Activated CD8-positive, alpha-beta T cell treated with anti-CD3 and anti-CD28 coated beads, Interleukin-2, amount 10 ng/mL, durations not matched to agents 7 days and 5 days (primary cell): ENCODE results near the gene CIZ1. TPM values are rescaled to one million over a fixed set of nuclear protein-coding genes. Genes with fewer than 3 reads are reported as not detected.
"Not testable (repeated sequence)": the region's sequence is repeated elsewhere in the genome, so short reads cannot be mapped to it uniquely, and the experiment has no call there.

Source experiments
- ATAC-seq: fragments of 150-1000 bp; cut with Tn5 transposase; one replicate; pipeline ENCODE4 v1.10.0; 2021; ENCODE audit warnings: moderate library complexity
- CTCF ChIA-PET: fragments of 350-600 bp; sonication (Branson Sonifier 250); formaldehyde crosslinking; loops from one replicate; lab custom pipeline; 2021; ENCODE audit warnings: antibody characterized with exemption; lab: Charles Lee
- POLR2A ChIA-PET: fragments of 350-600 bp; sonication (Branson Sonifier 250); formaldehyde crosslinking; loops from one replicate; lab custom pipeline; 2021; ENCODE audit warnings: antibody characterized with exemption; lab: Charles Lee
- DNase-seq: peaks from one replicate; pipeline ENCODE4 v3.0.0-alpha.2; 2020
- H3K27ac Mint-ChIP-seq: one replicate; pipeline ENCODE4 v1.8.0; 2021; ENCODE audit warnings: mild to moderate bottlenecking, mixed read lengths
- H3K27me3 Mint-ChIP-seq: one replicate; pipeline ENCODE4 v1.8.0; 2021; ENCODE audit warnings: low read depth, mixed read lengths
- H3K36me3 Mint-ChIP-seq: one replicate; pipeline ENCODE4 v1.8.0; 2021; ENCODE audit warnings: low read depth, mixed read lengths
- H3K4me1 Mint-ChIP-seq: one replicate; pipeline ENCODE4 v1.8.0; 2021; ENCODE audit warnings: low read depth, mixed read lengths
- H3K4me3 Mint-ChIP-seq: one replicate; pipeline ENCODE4 v1.8.0; 2021; ENCODE audit warnings: mild to moderate bottlenecking, mixed read lengths
- H3K9me3 Mint-ChIP-seq: one replicate; pipeline ENCODE4 v1.8.0; 2022; ENCODE audit warnings: mixed read lengths; ENCODE audit not compliant: insufficient read depth
- total RNA-seq, 2 experiments: library from RNA; stranded (reverse); gene quantifications; one replicate each; pipeline ENCODE4 v1.2.3, GENCODE V29; 2021

Gene CIZ1
- 100 to 1,000 TPM; 121 to 127 TPM for total RNA-seq

GRCh38 chr9:128191406-128192046 lies at the start of gene CIZ1:
Gene CIZ1 (minus strand): TSS chr9:128191572. CDS start chr9:128190857, 715 bp downstream.
- Mint-ChIP-seq H3K27ac (peak within 1 kb of the TSS; percentile 92), H3K4me1 (peaks cover 48% of the 10 kb centered on the region), H3K9me3 (no peaks in the 10 kb centered on the region), H3K27me3 (no peaks in the 10 kb centered on the region), H3K36me3 (peaks cover 22% of the 10 kb centered on the region), H3K4me3 (peak within 1 kb of the TSS; percentile 94)
- ChIA-PET POLR2A (interaction anchor here (0.6 to 1.2 kb wide), 2 partner anchors 12 to 30 kb away, joined by 3 to 6 read pairs; no protein-coding TSS in a partner anchor), CTCF (interaction anchor here (1.0 to 3.5 kb wide), 7 partner anchors 9 to 150 kb away, joined by 3 to 12 read pairs (median 4); no protein-coding TSS in a partner anchor)
- ATAC-seq (peak; percentile 89), DNase-seq (peak; percentile 78)

- CTCF ChIA-PET, result no interaction called here
- no peaks in the 10 kb centered on the region for H3K36me3 Mint-ChIP-seq
- H3K27me3 Mint-ChIP-seq, result no peaks in the 10 kb centered on the region
- H3K4me3 Mint-ChIP-seq, result no peak overlapping the region
- no peak overlapping the region for H3K27ac Mint-ChIP-seq
- no peaks in the 10 kb centered on the region for H3K4me1 Mint-ChIP-seq
- DNase-seq, result no peak
- POLR2A ChIA-PET, result no interaction called here
- no peaks in the 10 kb centered on the region for H3K9me3 Mint-ChIP-seq
- no peak for ATAC-seq
These were observed 42.5 kb upstream of the CIZ1 start for GRCh38 chr9:128233817-128234406.

- no peaks in the 10 kb centered on the region for H3K4me1 Mint-ChIP-seq
- DNase-seq, result no peak
- H3K27me3 Mint-ChIP-seq, result no peaks in the 10 kb centered on the region
- H3K9me3 Mint-ChIP-seq, result no peaks in the 10 kb centered on the region
- ChIA-PET CTCF (no interaction called here), POLR2A (no interaction called here)
- H3K36me3 Mint-ChIP-seq, result no peaks in the 10 kb centered on the region
- no peak overlapping the region for H3K4me3 Mint-ChIP-seq
- ATAC-seq, result no peak
- no peak overlapping the region for H3K27ac Mint-ChIP-seq
These were observed 41.4 kb upstream of the CIZ1 start for GRCh38 chr9:128232528-128233428.

GRCh38 chr9:128231638-128232527 lies 40.5 kb upstream of the CIZ1 start:
- Mint-ChIP-seq H3K9me3 (no peaks in the 10 kb centered on the region), H3K4me1 (no peaks in the 10 kb centered on the region), H3K27ac (no peak overlapping the region), H3K36me3 (no peaks in the 10 kb centered on the region), H3K27me3 (no peaks in the 10 kb centered on the region), H3K4me3 (no peak overlapping the region)
- DNase-seq (no peak), ATAC-seq (no peak)
- ChIA-PET POLR2A (no interaction called here), CTCF (no interaction called here)

- POLR2A ChIA-PET, H3K4me3 Mint-ChIP-seq, ATAC-seq, DNase-seq, H3K27ac Mint-ChIP-seq, H3K36me3 Mint-ChIP-seq, H3K4me1 Mint-ChIP-seq, H3K9me3 Mint-ChIP-seq, H3K27me3 Mint-ChIP-seq, CTCF ChIA-PET: not testable (repeated sequence)
These were observed 39.5 kb upstream of the CIZ1 start for GRCh38 chr9:128230897-128231296.

- Mint-ChIP-seq H3K4me3 (no peak overlapping the region), H3K4me1 (no peaks in the 10 kb centered on the region), H3K9me3 (no peaks in the 10 kb centered on the region), H3K27me3 (peaks cover 2% of the 10 kb centered on the region), H3K27ac (no peak overlapping the region), H3K36me3 (no peaks in the 10 kb centered on the region)
- ChIA-PET CTCF (no interaction called here), POLR2A (no interaction called here)
- no peak for DNase-seq
- no peak for ATAC-seq
These were observed 35.0 kb upstream of the CIZ1 start for GRCh38 chr9:128226412-128226801.

GRCh38 chr9:128225770-128226411 lies 34.5 kb upstream of the CIZ1 start:
- POLR2A ChIA-PET, result no interaction called here

GRCh38 chr9:128224877-128225276 lies 33.5 kb upstream of the CIZ1 start:
- DNase-seq (no peak), ATAC-seq (no peak)
- CTCF ChIA-PET, result no interaction called here
- POLR2A ChIA-PET, result no interaction called here
- Mint-ChIP-seq H3K4me3 (no peak overlapping the region), H3K27me3 (peaks cover 2% of the 10 kb centered on the region), H3K4me1 (no peaks in the 10 kb centered on the region), H3K27ac (no peak overlapping the region), H3K9me3 (no peaks in the 10 kb centered on the region), H3K36me3 (no peaks in the 10 kb centered on the region)

More at GRCh38 chr9:128225770-128226411, 34.5 kb upstream of the CIZ1 start:
- H3K27ac Mint-ChIP-seq, result no peak overlapping the region
- CTCF ChIA-PET, result no interaction called here
- no peak overlapping the region for H3K4me3 Mint-ChIP-seq
- DNase-seq (no peak), ATAC-seq (no peak)
- peaks cover 2% of the 10 kb centered on the region for H3K27me3 Mint-ChIP-seq
- no peaks in the 10 kb centered on the region for H3K36me3 Mint-ChIP-seq
- no peaks in the 10 kb centered on the region for H3K4me1 Mint-ChIP-seq
- no peaks in the 10 kb centered on the region for H3K9me3 Mint-ChIP-seq

- Mint-ChIP-seq H3K4me3 (no peak overlapping the region), H3K27me3 (peaks cover 2% of the 10 kb centered on the region), H3K27ac (no peak overlapping the region), H3K36me3 (no peaks in the 10 kb centered on the region), H3K9me3 (no peaks in the 10 kb centered on the region), H3K4me1 (peaks cover 11% of the 10 kb centered on the region)
- CTCF ChIA-PET, result no interaction called here
- POLR2A ChIA-PET, result no interaction called here
- ATAC-seq, result no peak
- no peak for DNase-seq
These were observed 31.7 kb upstream of the CIZ1 start for GRCh38 chr9:128222880-128223670.

GRCh38 chr9:128222026-128222425 lies 30.7 kb upstream of the CIZ1 start:
- POLR2A ChIA-PET, result no interaction called here
- H3K27ac Mint-ChIP-seq, result no peak overlapping the region
- CTCF ChIA-PET, result no interaction called here
- peaks cover 2% of the 10 kb centered on the region for H3K27me3 Mint-ChIP-seq
- ATAC-seq (no peak), DNase-seq (no peak)
- H3K4me3 Mint-ChIP-seq, result no peak overlapping the region
- H3K36me3 Mint-ChIP-seq, result no peaks in the 10 kb centered on the region
- peaks cover 14% of the 10 kb centered on the region for H3K4me1 Mint-ChIP-seq
- H3K9me3 Mint-ChIP-seq, result no peaks in the 10 kb centered on the region
